T-helper 22 cell (primary cell): ENCODE data around the gene CXXC1.
"Not testable (repeated sequence)": the region's sequence is repeated elsewhere in the genome, so short reads cannot be mapped to it uniquely, and the experiment has no call there.

Experiments used
- DNase-seq: peaks from one replicate; pipeline ENCODE4 v3.0.0-alpha.2; 2020; ENCODE audit warnings: low read depth

Gene CXXC1

DNA sequence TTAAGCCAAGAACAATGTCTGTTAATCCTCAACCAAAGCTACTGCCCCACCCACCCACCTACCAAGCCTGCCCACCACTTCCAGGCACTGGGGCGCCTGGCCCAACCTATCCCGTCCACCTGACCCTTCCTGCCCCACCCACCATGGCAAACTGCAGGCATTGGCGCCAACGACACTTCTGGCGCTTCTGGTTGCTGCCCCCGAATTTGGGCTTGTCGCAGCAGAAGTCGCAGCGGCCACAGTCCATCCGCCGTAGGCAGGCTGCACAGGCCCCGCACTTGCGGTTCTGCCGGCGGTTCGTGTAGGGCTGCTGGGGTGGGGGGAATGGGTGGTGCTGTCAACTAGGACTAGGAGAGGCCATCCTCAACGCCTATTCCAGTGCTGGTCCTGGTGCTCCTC is 13.4 kb downstream of the CXXC1 start:
- no peak for DNase-seq

DNA sequence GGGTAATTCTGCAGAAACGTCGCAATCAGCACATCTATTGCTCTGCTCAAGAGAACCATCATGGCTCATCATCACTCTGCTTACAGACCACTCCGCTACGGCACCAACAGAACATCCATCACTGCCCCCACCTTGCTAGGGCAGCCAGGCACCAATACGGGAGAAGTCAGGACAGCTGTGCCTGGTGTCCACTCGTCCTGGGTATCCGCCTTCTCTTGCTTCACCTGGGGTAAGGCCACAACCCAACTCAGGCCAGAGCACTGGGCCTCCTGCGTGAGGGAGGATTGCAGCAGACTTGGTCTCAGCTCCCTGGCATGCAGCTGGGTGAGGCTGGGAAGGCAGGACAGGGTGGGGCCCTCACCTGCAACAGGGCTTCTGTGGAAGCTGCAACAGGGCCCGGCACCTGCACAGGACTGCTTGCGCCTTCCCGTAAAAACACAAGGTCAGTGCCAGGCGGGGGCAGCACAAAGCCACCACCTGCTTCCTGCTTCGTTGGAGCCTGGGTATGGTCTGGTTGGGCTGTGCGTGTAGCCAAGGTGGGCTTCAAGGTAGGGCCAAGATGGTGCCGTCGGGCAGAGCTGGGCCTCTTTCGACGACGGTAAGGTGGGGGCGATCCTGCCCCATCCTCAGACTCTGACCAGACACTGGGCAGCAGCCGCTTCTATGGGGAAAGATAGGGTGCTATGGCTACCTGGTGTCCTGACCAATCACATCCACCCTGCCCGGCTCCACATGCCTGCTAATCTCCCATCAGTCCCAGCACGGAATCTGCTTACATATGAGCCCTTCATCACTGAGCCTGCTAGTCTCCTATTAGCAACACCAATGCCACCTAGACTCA is 14.1 kb downstream of the CXXC1 start:
- no peak for DNase-seq

DNA sequence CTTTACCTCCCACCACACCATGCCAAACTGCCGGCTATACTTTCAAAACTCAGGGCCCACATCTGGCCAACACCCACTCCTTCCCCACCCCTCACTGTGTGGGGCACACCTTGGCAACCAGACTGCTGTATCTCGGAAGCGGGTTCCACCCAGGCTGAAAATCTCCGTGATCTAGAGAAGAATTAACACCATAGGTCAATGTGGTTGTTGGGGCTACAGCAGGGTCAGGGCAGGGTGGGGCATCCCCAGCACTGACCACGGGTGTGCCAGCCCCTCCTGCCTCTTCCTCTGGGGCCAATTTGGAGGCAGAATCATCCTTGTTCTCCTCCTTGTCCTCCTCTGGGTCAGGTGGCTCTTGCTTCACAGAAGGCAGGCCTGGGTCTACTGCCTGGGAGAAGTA is 14.9 kb downstream of the CXXC1 start:
- no peak for DNase-seq

DNA sequence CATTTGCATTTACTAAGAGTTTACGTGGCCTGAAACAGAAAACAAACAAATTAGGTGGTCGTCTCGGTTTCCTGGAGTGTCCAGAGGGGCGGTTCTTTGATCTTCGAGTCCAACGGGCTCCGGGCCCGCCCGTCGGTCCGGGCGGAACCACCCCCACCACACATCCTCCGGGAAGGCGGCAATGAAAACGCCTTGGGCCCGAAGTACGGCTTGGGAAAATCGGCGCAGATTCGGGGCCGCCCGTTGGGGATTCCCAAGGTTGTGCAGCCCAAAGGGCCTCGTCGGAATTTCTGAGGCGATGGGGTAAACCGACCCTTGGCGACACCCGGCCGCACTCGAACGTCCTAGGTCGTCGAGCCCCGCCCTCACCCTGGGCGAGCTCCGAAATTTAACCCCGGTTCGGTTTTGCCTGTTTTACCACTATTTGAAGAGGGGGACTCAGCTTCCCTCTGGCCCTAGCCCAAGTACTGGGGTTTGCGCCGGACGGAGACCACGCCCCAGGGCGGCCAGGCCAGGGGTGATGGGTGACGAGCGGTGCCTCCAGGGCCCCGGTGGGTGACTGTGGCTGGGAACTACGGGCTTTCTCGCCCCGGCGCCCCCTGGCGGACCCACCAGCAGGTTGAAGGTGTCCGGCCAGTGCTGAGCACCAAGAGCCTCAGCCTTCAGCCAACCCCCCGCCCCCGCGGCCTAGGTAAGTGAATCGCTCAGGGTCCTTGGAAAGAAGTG is 19.3 kb downstream of the CXXC1 start:
- DNase-seq = peak; percentile 47

DNA sequence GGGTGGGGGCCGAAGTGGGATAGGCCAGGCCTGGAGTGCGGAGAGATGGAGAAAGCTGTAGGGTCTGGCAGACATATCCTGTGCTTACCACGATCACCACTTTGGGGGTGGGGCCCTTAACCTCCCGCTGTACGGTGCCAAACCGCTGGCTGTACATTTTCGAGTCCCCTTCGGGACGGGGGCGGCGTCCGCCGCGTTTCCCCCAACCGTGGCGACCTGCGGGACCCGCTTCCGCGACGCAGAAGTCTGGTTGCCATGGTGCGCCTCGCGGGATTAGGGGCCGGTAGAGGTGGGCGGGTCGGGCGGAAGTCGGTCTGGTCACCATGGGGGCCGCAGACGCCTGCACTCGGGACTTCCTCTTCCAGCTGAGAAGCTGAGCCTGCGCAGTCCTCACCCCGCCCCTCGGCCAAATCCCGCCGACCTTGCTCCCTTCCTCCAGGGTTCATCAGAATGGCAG is 21.2 kb downstream of the CXXC1 start, which contains the start of gene CFAP53:
Gene CFAP53, minus strand, starts transcription at position 248 of the 457 bp plus-strand sequence. Its CDS starts 91 bp downstream, at position 157.
- DNase-seq = peak; percentile 70

DNA sequence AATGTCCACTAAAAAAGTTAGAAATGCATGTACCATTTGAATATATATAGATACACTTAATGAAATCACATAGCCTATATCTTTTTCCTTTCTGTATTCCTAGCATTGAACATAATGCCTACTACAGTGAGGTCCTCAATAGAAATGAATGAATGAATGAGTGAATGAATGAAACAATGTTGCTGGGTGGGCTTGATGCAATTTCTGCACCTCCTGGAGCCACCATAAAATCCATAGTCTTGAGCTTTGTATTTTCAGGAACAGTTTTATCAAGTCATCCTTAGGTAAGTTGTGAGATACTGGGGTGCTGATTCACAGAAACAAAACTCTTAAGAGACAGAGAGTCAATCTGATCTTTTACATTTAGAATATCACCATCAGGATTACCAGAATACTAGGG is 24.5 kb downstream of the CXXC1 start:
- no peak for DNase-seq

DNA sequence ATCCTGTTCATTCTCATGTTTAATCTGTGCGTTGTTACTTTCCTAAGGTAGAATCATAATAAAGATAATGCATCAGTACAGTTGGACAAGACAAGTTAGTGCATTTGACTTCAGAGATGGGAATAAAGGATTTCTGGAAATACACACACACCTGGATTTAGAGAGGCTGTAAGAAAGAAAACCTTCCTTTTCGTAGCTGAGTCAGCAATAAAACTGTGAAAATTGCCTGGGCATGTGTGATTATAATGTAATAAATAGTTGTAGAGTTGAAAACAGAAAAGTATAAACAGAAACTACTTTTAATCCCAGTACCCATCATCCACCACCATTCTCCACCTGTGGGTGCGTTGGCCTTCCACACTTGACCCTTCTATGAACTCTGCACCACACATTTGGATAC is 36.6 kb downstream of the CXXC1 start:
- no peak for DNase-seq

DNA sequence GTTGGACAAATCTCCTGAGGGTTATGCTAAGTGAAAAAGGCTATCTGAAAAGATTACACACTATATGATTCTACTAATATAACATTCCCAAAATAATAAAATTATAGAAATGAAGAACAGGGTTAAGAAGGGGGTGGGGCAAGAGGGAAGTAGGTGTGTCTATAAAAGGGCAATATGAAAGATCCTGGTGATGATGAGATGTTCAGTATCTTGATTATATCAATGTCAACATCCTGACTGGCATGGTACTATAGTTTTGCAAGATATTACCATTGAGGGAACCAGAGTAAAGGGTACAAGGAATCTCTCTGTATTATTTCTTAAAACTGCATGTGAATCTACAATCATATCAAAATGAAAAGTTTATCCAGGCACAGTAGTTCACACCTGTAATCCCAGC is 37.9 kb downstream of the CXXC1 start:
- DNase-seq = no peak

DNA sequence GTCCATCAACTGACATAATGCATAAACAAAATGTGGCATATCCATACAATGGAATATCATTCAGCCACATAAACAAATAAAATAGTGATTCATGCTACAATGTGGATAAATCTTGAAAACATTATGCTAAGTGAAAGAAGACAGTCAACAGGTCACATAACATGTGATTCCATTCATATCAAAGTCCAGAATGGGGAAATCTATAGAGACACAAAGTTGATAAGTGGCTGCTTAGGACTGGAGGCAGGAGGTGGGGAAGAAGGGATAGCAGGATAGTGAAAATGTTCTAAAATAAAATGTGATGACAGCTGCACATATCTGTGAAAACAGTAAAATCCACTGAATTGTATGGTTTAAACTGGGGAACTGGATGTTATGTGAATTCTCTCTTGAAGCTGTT is 39.9 kb downstream of the CXXC1 start:
- no peak for DNase-seq

DNA sequence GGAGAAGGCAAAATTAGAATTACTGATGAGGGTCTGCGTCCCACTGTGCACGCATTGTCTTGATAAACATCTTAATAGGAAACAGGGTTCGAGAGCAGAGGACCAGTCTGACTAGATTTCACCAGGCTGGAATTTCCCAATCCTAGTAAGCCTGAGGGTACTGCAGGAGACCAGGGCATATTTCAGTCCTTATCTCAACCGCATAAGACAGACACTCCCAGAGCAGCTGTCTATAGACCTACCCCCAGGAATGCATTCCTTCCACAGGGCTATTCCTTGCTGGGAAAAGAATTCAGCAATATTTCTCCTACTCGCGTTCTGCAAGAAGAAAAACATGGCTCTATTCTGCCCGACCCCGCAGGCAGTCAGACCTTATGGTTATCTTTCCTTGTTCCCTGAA is 45.7 kb downstream of the CXXC1 start:
- DNase-seq = not testable (repeated sequence)

DNA sequence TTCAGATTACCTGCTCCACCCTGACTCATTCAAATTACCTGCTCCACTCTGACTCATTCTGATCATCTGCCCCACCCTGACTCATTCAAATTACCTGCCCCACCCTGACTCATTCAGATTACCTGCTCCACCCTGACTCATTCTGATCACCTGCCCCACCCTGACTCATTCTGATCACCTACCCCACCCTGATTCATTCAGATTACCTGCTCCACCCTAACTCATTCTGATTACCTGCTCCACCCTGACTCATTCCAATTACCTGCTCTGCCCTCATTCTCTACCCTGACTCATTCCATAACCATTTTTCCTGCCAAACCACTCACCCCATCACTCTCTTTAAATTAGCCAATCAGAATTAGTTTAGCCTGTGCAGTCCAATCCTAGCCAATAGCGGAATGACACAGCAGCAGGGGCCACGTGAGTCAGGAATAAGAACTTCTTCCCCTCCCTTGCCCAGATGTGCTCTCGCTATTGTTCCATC is 47.4 kb downstream of the CXXC1 start:
- no peak for DNase-seq

DNA sequence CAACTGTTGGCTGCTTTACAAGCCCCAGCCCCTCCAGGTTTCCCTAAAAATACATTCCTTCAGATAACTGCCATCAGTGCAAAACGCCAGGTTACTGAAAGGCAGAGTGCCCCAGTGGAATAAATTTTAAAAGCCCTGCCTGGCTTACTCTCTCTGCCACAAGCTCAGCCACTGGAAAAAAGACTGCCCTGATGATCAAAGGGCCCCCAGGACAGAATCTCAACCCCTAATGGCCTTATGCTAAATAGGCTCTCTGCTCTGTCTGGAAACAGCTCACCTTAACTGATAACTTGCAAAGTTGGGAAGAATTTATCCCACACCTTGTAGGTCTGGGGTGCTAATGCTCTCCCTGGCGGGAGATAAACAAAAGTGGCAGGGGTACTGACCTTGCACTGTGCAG is 55.1 kb downstream of the CXXC1 start:
- no peak for DNase-seq
